GM19455 (cell line): Measurements from ENCODE around the gene QDPR.
"Not testable (repeated sequence)": the region's sequence is repeated elsewhere in the genome, so short reads cannot be mapped to it uniquely, and the experiment has no call there.

ENCODE experiments used
- ATAC-seq: cut with Tn5 transposase; IDR thresholded peaks from one replicate; pipeline ENCODE4 v1.9.1; 2021; ENCODE audit not compliant: unreplicated experiment

Gene QDPR

DNA sequence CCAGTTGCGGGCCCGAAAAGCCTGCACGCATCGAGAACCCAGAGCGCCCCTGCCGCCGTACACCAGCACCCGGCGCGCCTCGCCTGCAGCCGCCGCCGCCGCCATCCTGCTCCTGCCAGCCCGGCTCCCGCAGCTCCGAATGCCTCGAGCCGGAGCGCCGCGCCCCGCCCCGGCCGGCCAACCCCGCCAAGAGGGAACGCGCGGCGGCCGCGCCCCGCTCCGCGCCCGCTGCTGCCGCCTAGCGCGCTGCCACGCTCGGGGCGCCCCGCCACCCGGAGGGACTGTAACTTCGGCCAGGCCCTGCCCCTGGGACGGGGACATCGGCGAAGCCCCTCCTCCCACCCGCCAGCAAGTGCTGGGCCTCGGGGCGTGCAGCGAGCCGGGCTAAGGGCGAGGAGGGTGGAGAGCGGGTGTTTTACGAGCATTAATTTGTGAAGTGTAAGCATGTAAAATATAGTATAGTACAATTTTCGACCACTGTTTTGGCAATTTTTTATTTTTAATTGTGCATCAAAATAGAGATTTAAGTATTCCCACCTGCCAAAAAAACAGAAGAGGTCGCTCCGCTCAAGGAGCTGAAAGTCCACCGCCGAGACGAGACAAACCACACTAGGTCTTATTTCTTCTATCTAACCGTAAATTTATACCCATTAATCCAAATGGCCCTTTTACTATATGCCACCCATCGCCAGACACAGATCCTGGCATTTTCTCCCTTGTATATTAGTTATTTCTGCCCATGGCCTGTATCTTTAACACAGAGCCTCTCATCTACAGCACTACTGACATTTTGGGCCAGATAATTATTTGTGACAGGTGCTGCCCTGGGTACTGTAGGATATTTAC, at the start of gene QDPR:
Gene QDPR (minus strand): TSS at position 141 of the 846 bp plus-strand sequence. CDS start 36 bp downstream, at position 105.
- peak; percentile 94 for ATAC-seq

DNA sequence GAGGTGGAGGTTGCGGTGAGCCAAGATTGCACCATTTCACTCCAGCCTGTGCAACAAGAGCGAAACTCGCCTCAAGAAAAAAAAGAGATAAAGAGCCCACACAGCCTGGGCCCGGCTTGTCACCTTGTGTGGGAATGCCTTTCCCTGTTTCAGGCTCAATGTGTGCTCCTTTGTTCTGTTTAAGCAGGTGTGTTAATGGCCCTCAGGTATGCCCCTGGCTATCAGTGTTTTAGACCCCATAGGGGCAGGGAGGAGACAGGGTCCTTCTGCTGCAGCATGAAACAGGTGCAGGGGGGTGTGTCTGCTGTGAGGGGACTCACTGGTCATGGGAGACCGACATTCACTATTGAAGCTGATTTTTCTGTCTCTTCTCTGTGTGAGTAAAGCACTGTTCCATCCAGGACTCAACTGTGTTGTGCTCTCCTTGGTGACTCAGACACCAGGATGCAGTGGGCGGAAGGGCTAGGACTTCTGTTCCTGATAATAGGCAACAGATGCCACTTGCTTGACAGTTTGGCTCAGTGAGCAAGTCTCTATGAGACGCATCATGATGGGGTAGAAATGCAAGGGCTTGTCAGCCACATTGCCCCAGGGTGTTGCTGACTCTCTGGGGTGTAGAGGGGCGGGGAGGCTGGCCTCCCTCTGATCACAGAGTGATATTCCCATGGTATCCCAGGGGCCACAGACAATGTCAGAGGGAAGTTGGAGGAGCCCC, 49.5 kb upstream of the QDPR start:
- ATAC-seq: no peak

DNA sequence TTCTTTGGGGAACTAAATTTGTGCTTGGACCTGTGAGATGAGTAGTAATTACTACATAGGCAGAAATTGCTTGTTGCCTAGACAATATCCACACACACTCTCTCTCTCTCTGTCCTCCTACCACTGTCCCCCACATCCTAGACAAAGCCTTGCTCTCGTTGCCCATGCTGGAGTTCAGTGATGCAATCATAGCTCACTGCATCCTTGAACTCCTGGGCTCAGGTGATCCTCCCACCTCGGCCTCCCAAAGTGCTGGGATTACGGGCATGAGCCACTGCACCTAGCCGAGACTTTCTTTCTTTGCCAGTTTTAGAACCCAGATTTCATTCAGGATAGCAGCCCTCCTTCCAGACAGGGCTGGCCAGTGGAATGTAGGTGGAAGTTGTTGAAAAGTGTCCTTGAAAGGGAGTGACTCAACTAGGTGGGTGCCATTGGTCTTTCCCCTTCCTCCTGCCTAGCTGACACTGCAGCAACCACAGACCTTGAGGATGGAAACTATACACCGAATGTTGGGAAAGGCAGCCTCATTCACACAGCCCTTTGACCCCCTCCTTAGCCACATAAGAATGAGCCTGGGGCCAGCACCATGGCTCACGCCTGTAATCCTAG, 48.3 kb upstream of the QDPR start:
- ATAC-seq: no peak

DNA sequence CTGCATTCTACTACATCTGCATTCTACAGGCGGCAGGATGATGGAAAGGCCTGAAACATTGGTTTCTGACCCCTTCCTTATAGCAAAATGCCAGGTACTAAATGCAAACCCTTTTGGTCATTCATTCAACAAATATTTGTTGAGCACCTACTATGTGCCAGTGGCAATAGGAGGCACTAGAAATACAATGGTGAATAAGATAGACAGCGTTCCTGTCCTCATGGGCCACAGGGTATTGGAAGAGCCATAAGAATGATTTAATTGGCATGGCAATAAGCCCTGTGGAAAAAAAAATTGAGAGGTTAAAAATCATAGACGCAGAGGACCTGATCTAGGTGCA, 47.8 kb upstream of the QDPR start:
- ATAC-seq: no peak

DNA sequence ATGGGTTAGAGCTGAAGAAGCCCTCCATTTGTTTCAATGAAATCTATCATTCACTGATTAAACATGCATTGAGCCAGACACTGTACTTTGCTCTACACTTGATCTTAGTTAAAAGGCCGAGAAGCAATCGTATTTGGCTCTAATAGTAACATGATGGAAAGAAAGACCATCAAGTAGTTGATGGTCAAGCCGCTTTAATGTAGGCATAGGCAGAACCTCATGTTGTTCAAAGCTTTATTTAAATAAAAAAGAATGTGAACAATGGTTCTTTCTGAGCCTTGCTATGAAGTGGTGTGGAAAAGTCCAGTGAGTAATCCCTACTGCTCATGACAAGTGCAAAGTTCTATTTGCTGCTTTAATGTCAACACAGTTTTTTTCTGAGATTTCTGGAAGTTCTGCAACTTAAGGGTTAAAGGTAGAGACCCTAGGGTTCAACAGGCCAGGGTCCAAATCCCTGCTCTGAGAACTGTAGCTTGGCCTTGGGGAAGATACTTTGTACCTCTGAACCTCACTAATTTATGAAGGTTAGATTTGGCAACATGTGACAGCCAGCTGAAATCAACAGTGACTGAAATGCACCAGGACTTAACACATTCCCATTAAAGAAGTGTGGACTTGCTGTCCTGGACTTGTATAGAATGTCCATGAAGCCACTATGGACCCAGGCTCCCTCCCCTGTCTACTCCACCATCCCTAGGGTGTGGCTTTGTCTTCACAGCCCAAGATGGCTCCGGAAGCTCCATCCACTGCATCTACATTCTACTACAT, 47.2 kb upstream of the QDPR start:
- no peak for ATAC-seq

DNA sequence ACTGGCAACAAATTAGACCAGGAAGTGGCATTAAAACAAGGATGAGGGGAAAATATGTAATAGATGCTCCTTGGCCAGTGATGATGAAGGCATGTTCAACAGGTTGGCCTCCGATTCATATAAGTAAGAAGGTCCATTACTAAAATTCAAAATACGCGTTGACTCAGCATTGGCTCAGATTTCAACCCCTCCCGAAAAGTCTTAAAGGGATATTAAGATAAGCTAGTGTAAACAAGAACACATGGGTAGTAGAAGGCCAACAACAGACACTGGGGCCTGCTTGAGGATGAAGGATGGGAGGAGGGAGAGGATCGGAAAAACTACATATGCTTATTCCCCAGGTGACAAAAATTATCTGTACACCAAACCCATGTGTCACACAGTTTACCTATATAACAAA, 46.0 kb upstream of the QDPR start:
- ATAC-seq: no peak

DNA sequence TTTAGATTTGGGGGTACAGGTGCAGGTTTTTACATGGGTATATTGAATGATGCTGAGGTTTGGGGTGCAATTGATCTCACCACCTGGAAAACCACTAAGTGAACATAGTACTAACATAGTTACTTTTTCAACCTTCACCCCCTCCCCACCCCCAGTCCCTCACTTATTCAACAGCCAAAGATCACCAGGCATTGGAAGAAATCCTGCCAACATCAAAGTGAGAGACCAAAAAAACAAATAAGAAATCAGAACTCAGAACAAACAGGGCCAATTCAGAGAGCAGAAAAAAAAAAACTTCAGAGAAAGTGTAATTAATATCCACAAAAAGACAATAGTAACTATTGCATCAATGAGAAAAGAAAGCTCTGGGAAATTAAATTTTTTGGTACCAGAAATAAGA, 44.6 kb upstream of the QDPR start:
- no peak for ATAC-seq

DNA sequence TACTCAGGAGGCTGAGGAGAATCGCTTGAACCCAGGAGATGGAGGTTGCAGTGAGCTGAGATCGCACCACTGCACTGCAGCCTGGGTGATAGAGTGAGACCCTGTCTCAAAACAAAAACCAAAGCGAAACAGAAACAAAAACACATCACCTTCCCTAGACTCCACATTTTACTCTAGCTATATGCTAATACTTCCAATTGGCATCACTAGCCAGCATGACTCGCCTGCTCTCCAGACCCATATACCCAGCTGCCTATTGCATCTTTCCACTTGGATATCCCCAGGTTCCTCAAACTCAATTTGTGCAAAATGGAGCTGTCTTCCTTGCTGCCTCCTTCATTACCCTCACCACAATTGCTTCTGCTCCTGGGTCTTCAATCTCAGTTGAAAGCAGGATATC, 42.7 kb upstream of the QDPR start:
- no peak for ATAC-seq

DNA sequence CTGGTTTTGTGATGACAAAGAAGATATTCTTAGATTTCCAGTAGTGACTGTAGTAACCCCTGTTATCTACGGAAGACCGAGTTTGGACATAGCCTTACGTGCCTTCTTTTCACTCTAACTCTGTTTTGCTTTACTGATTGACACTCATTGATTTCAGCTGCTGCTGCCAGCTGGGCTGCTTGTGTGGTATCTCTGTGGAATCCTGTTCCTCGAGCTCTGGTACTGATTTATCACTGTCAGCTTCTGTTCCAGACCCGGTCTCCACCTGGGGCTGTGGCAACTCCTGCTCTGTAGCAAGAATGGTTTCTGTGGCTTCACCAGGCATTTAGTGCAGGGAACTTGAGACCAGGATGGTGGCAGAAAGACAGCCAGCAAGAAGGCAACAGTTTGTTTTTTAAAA, 40.5 kb upstream of the QDPR start:
- ATAC-seq: no peak

DNA sequence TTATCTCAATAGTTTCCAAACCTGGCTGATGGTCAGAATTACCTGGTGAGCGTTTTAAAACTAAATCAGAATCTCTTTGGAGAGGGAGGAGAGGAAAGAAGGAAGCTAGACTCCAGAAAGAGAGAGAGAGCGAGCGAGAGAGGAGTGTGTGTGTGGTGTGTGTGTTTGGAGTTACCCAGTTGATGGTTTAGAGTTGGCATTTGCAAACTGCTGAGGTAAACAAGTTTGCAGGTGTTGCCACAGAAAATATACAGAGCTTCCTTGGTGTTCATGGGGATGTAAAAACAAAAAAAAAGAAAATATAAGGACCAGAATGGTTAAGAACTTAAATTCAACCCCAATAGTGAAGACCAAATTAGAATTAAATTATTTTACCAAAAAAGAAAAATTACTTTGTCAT, 38.7 kb upstream of the QDPR start:
- ATAC-seq: no peak

DNA sequence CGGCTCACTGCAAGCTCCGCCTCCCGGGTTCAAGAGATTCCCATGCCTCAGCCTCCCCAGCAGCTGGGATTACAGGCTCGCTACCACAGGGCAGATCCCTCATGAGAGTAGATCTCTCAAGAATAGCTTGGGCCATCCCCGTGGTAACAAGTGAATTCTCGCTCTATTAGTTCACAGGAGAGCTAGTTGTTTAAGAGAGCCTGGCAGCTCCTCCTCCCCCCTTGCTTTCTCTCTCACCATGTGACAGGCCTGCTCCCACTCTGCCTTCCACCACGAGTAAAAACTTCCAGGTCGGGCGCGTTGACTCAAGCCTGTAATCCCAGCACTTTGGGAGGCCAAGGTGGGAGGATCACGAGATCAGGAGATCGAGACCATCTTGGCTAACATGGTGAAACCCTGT, 34.8 kb upstream of the QDPR start:
- no peak for ATAC-seq

DNA sequence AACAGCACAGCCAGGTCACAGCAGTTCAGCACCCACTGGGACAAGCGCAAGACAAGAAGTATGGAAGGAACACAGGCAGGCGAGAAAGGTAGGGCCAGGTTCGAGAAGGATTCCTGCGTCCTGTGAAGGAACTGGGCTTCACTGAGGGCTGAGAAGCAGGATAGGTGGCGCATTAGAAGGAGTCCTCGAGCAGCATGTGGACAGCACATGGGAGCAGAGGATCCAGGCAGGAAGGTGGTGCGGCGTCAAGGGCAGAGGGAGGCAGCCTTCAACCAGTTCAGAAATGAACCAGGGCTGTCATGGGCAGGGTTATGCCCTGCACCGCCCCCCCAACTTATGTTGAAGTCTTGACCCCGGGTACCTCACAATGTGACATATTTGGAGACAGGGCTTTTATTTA, 34.3 kb upstream of the QDPR start:
- ATAC-seq: no peak

DNA sequence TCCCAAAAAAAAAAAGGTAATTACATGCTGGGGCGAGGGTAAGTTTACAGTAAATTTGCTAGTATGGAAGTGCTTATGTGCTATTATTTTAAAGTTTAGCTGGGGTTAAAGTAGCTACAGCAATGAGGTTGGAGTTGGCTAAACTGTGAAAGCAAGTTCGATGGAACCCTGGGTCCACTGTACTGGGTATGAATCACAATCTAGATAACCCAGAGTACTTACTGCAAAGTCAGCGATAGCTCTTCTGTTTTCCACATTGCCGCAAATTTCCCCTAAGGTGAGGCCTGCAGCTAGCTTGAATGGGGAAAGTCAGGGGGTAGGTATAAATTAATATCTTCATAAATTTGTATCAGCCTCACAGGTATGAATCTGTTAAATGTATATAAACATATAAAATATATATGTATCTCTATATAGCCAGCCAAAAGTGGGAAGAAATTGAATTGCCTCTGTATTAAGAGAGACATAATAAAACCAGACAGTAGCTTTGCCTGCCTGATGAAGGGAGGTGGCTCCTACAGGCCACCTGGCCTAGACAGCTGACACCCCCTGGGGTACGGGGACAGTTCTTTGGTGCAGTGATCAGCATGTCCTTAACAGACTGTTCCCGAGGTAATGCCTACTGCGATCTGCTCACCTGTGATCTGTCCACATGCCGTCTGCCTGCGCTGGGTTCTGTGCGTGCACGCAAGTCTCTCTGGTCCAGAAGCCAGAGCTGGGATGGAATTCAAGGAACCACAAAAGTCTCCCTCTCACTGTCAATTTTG, 33.7 kb upstream of the QDPR start:
- no peak for ATAC-seq

DNA sequence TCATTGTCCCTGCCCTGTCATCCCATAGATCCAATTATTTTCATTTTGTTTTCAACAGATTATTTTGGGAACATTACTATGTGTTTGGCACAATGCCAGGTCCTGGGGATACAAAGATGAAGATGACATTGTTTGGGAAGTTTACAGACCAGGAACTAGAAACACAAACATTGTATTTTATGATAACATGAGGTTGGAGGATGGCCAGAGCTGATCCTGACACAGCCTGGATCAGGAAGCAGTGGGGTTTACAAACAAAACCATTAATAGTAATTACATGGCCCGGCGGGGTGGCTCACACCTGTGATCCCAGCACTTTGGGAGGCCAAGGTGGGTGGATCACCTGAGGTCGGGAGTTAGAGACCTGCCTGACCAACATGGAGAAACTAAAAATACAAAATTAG, 32.9 kb upstream of the QDPR start:
- ATAC-seq: no peak

DNA sequence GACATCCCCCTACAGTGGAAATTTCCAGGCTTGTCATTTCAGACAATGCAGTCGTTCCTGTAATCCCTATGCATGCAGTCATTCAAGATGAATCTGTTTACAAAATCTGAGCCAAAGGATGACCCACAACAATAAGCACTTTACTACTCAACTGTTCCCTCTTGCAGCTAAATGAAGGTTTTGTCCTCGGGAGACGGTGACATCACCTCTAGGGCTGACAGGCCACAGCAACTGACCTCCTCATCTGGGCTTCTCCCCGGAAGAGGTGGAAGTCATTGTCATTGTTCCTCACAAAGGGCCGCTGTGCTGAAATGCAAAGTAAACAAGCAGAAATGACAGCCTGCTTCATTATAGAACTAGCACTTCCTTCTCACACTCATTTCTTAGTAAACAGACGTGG, 32.3 kb upstream of the QDPR start:
- ATAC-seq: no peak

DNA sequence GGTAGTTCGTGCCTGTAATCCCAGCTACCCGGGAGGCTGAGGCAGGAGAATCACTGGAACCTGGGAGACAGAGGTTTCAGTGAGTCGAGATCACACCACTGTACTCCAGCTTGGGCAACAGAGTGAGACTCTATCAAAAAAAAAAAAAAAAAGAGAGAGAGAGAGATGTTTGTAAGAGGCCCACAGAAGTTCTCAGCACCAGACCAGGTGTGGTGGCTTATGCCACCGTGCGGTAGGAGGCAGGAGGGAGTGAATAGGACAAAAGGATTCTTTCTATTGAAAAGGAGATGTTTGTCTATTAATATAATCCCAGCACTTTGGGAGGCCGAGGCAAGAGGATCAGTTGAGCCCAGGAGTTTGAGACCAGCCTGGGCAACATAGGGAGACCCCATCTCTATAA, 25.2 kb upstream of the QDPR start:
- not testable (repeated sequence) for ATAC-seq

DNA sequence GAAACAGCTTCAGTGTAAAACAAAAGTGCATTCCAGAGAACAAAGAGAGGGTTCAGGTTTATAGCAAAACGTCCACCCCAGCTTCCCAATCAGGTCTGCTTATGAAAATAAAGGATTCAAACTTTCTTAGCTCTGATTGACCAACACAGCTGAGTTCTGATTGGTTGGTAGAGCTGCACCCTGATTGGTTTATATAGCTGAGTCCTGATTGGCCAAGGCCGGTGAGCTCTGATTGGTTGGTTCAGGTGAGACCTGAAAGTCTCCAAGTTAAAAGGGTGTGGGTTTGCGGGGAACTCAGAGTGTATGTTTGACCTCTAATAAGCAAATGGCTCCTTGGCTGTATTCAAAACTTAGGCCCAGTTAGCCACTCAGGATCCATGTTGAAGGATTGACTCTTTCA, 24.0 kb upstream of the QDPR start:
- no peak for ATAC-seq

DNA sequence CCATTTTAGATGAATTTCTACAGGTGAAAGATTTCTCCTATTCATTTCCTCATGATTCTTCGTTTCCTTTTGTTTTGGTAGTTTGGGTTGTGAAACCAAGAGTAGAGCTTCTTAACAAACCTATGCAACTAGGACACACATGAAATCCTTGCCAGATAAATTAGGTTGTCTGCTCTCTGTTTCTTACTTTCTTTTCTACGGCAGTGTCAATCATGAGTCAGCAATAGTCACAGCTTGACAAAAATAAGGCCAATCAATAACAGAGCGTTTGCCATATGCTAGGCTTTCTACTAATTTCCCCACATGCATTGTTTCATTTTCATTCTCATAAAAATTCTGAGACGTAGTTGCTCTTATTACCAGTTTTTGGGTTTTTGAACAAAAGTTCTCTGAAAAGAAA, 23.4 kb upstream of the QDPR start:
- peak; percentile 49 for ATAC-seq

DNA sequence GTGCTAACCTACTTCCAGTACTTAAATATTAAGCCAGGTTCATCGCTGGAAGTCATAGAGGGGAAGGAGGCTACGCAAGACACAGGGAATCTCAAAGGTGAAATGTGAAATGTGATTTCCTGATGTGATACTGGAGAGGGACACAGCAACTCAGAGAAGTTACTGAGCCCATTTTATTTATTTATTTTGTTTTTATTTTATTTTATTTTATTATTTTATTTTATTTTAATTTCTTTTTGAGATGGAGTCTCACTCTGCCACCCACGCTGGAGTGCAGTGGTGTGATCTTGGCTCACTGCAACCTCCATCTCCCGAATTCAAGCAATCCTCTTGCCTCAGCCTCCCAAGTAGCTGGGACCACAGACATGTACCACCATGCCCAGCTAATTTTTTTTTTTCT, 22.8 kb upstream of the QDPR start:
- ATAC-seq: no peak

DNA sequence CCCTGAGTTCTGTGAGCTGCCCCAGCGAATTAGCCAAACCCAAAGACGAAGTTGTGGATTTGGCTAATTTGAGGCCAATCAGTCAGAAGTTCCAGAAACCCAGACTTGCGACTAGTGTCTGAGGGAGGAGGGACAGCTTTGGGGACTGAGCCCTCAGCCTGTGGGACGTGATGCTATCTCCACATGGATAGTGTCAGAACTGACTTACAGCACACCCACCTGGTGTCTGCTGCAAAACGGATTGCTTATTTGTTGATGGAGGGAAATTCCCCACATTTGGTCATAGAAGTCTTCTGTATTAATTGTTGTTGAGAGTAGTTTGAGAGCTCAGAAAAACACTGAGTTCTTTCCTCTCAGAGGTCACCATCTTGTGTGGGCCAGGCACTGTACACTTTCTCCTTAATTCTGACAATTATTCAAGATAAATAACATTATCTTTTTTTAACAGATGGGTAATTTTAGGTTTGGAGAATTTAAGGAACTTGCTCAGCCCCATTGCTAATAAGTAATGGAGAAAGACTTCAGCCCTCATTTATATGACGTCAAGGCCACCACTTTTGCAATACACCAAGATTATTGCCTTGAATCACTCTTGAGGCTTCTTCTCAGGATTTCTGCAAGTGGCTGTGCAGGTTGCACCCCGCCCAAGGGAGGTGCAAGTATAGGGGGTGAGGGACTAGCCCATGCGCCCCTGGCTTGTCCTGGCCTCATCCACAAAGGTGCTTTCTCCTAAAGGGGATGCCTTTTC, 19.8 kb upstream of the QDPR start:
- ATAC-seq: no peak
